Measurements from ENCODE around the gene TMEM87A. TPM values are rescaled to one million over a fixed set of nuclear protein-coding genes. Genes with fewer than 3 reads are reported as not detected.

Gene TMEM87A
- total RNA-seq, 1 experiment from 2014 or later = 31.2 TPM

GRCh38 chr15:42190370-42190769 lies 82.9 kb downstream of the TMEM87A start:
- Mint-ChIP-seq H3K9me3 (ENCODE audit: low read depth, unreplicated experiment) (no peaks in the 10 kb centered on the region), H3K4me3 (ENCODE audit: low read depth, unreplicated experiment) (no peak overlapping the region), H3K27ac (ENCODE audit: unreplicated experiment) (no peak overlapping the region), H3K27me3 (ENCODE audit: unreplicated experiment) (no peaks in the 10 kb centered on the region), H3K36me3 (ENCODE audit: insufficient read depth, unreplicated experiment) (peaks cover 11% of the 10 kb centered on the region), H3K4me1 (ENCODE audit: low read depth, unreplicated experiment) (no peaks in the 10 kb centered on the region)
- no TSS peak for BruUV-seq (replicated peaks)
- TF ChIP-seq CTCF (IDR thresholded peaks at IDR 0.05; ENCODE audit: unreplicated experiment) = no peak
- CTCF ChIA-PET = no interaction called here
- no peak for DNase-seq
- intact Hi-C loops (cut with micrococcal nuclease; ENCODE audit: unreplicated experiment) = no loop called here

GRCh38 chr15:42185801-42186200 lies 87.4 kb downstream of the TMEM87A start:
- Mint-ChIP-seq H3K4me1 (ENCODE audit: low read depth, unreplicated experiment) (no peaks in the 10 kb centered on the region), H3K27ac (ENCODE audit: unreplicated experiment) (no peak overlapping the region), H3K36me3 (ENCODE audit: insufficient read depth, unreplicated experiment) (peaks cover 4% of the 10 kb centered on the region), H3K4me3 (ENCODE audit: low read depth, unreplicated experiment) (no peak overlapping the region), H3K9me3 (ENCODE audit: low read depth, unreplicated experiment) (no peaks in the 10 kb centered on the region), H3K27me3 (ENCODE audit: unreplicated experiment) (no peaks in the 10 kb centered on the region)
- BruUV-seq (replicated peaks) = no TSS peak
- TF ChIP-seq CTCF (IDR thresholded peaks at IDR 0.05; ENCODE audit: unreplicated experiment) = no peak
- CTCF ChIA-PET = no interaction called here
- DNase-seq = no peak
- intact Hi-C loops (cut with micrococcal nuclease; ENCODE audit: unreplicated experiment) = no loop called here

GRCh38 chr15:42184736-42185135 lies 88.5 kb downstream of the TMEM87A start:
- Mint-ChIP-seq H3K9me3 (ENCODE audit: low read depth, unreplicated experiment) (no peaks in the 10 kb centered on the region), H3K36me3 (ENCODE audit: insufficient read depth, unreplicated experiment) (peaks cover 4% of the 10 kb centered on the region)

GRCh38 chr15:42184296-42184695 lies 88.9 kb downstream of the TMEM87A start:
- DNase-seq = no peak
- intact Hi-C loops (cut with micrococcal nuclease; ENCODE audit: unreplicated experiment) = no loop called here
- Mint-ChIP-seq H3K36me3 (ENCODE audit: insufficient read depth, unreplicated experiment) (peaks cover 4% of the 10 kb centered on the region), H3K9me3 (ENCODE audit: low read depth, unreplicated experiment) (no peaks in the 10 kb centered on the region), H3K27me3 (ENCODE audit: unreplicated experiment) (no peaks in the 10 kb centered on the region), H3K27ac (ENCODE audit: unreplicated experiment) (no peak overlapping the region), H3K4me3 (ENCODE audit: low read depth, unreplicated experiment) (no peak overlapping the region), H3K4me1 (ENCODE audit: low read depth, unreplicated experiment) (no peaks in the 10 kb centered on the region)
- TF ChIP-seq CTCF (IDR thresholded peaks at IDR 0.05; ENCODE audit: unreplicated experiment) = no peak
- no TSS peak for BruUV-seq (replicated peaks)
- CTCF ChIA-PET = no interaction called here

More at GRCh38 chr15:42184736-42185135, 88.5 kb downstream of the TMEM87A start:
- TF ChIP-seq CTCF (IDR thresholded peaks at IDR 0.05; ENCODE audit: unreplicated experiment) = no peak
- H3K4me1 Mint-ChIP-seq (ENCODE audit: low read depth, unreplicated experiment) = no peaks in the 10 kb centered on the region
- H3K27me3 Mint-ChIP-seq (ENCODE audit: unreplicated experiment) = no peaks in the 10 kb centered on the region
- CTCF ChIA-PET = no interaction called here
- H3K4me3 Mint-ChIP-seq (ENCODE audit: low read depth, unreplicated experiment) = no peak overlapping the region
- no peak overlapping the region for H3K27ac Mint-ChIP-seq (ENCODE audit: unreplicated experiment)
- no peak for DNase-seq
- intact Hi-C loops (cut with micrococcal nuclease; ENCODE audit: unreplicated experiment) = no loop called here
- no TSS peak for BruUV-seq (replicated peaks)

Measured in Calu3 (cell line).